H9 (cell line): ENCODE data around the gene KLHL15. TPM values are rescaled to one million over a fixed set of nuclear protein-coding genes. Genes with fewer than 3 reads are reported as not detected.

Source experiments
- DNase-seq: peaks from one replicate; pipeline ENCODE4 v3.0.0-alpha.2; 2017
- H2AFZ ChIP-seq: one replicate; pipeline ENCODE4 v1.6.1; 2013; ENCODE audit warnings: mild to moderate bottlenecking, low read length, control low read depth, moderate library complexity
- H2AK5ac ChIP-seq: 2 replicates; pipeline ENCODE4 v1.6.1; 2013; ENCODE audit warnings: low read length, control low read depth, mixed read lengths; ENCODE audit not compliant: insufficient read length
- H2BK120ac ChIP-seq: one replicate; pipeline ENCODE4 v1.6.1; 2013; ENCODE audit warnings: low read depth, mild to moderate bottlenecking, low read length, control low read depth, inconsistent platforms; ENCODE audit not compliant: poor library complexity, severe bottlenecking
- H2BK12ac ChIP-seq: 2 replicates; pipeline ENCODE4 v1.6.1; 2013; ENCODE audit warnings: low read length, control low read depth, mixed read lengths, low read depth; ENCODE audit not compliant: insufficient read length
- H2BK15ac ChIP-seq: 2 replicates; pipeline ENCODE4 v1.6.1; 2013; ENCODE audit warnings: low read depth, low read length, control low read depth
- H2BK20ac ChIP-seq: one replicate; pipeline ENCODE4 v1.6.1; 2013; ENCODE audit warnings: low read depth, mild to moderate bottlenecking, low read length, control low read depth, inconsistent platforms; ENCODE audit not compliant: poor library complexity, severe bottlenecking
- H2BK5ac ChIP-seq: 2 replicates; pipeline ENCODE4 v1.6.1; 2013; ENCODE audit warnings: low read length, control low read depth, mixed read lengths; ENCODE audit not compliant: insufficient read length
- H3K14ac ChIP-seq: 2 replicates; pipeline ENCODE4 v1.6.1; 2013; ENCODE audit warnings: low read length, control low read depth; ENCODE audit not compliant: insufficient read depth
- H3K18ac ChIP-seq: 2 replicates; pipeline ENCODE4 v1.6.1; 2013; ENCODE audit warnings: low read depth, mild to moderate bottlenecking, mixed read lengths, low read length, control low read depth; ENCODE audit not compliant: insufficient read length
- H3K23ac ChIP-seq: 2 replicates; pipeline ENCODE4 v1.6.1; 2013; ENCODE audit warnings: low read length, control low read depth, mixed read lengths, low read depth; ENCODE audit not compliant: insufficient read length
- H3K23me2 ChIP-seq: 2 replicates; pipeline ENCODE4 v1.6.1; 2013; ENCODE audit warnings: low read depth, mild to moderate bottlenecking, mixed read lengths, low read length, control low read depth; ENCODE audit not compliant: insufficient read length, poor library complexity, severe bottlenecking
- H3K27ac ChIP-seq: 2 replicates; pipeline ENCODE4 v1.5.1; 2013; ENCODE audit warnings: low read length, control low read depth, mixed read lengths, low read depth; ENCODE audit not compliant: insufficient read length
- H3K27me3 ChIP-seq: 2 replicates; pipeline ENCODE4 v1.6.1; 2013; ENCODE audit warnings: low read length, control low read depth, inconsistent platforms; ENCODE audit not compliant: insufficient read depth
- H3K4ac ChIP-seq: 2 replicates; pipeline ENCODE4 v1.6.1; 2013; ENCODE audit warnings: low read depth, mild to moderate bottlenecking, control low read depth, inconsistent platforms, low read length, moderate library complexity
- H3K4me1 ChIP-seq: 2 replicates; pipeline ENCODE4 v1.6.1; 2013; ENCODE audit warnings: low read length, control low read depth, inconsistent platforms; ENCODE audit not compliant: insufficient read depth
- H3K4me2 ChIP-seq: 2 replicates; pipeline ENCODE4 v1.6.1; 2013; ENCODE audit warnings: low read length, control low read depth, mixed read lengths; ENCODE audit not compliant: insufficient read length, insufficient read depth
- H3K56ac ChIP-seq: 2 replicates; pipeline ENCODE4 v1.6.1; 2013; ENCODE audit warnings: low read depth, mild to moderate bottlenecking, mixed read lengths, low read length, control low read depth; ENCODE audit not compliant: insufficient read length
- H3K79me1 ChIP-seq: 2 replicates; pipeline ENCODE4 v1.6.1; 2013; ENCODE audit warnings: low read depth, mild to moderate bottlenecking, moderate library complexity, low read length, control low read depth, inconsistent platforms; ENCODE audit not compliant: insufficient read depth, poor library complexity, severe bottlenecking
- H3K79me2 ChIP-seq: 2 replicates; pipeline ENCODE4 v1.6.1; 2013; ENCODE audit warnings: low read length, control low read depth, inconsistent platforms; ENCODE audit not compliant: insufficient read depth
- H3K9ac ChIP-seq: 2 replicates; pipeline ENCODE4 v1.6.1; 2013; ENCODE audit warnings: low read length, control low read depth, mixed read lengths; ENCODE audit not compliant: insufficient read length; ENCODE audit errors: extremely low read depth
- H3K9me3 ChIP-seq: one replicate; pipeline ENCODE4 v1.6.1; 2013; ENCODE audit warnings: low read depth, low read length, inconsistent platforms; ENCODE audit not compliant: control insufficient read depth
- H3T11ph ChIP-seq: one replicate; pipeline ENCODE4 v1.6.1; 2013; ENCODE audit warnings: mild to moderate bottlenecking, low read length, control low read depth, inconsistent platforms
- H4K20me1 ChIP-seq: one replicate; pipeline ENCODE4 v1.6.1; 2013; ENCODE audit not compliant: control insufficient read depth, insufficient read length, insufficient read depth
- H4K5ac ChIP-seq: 2 replicates; pipeline ENCODE4 v1.6.1; 2013; ENCODE audit warnings: low read depth, mild to moderate bottlenecking, mixed read lengths, low read length, control low read depth; ENCODE audit not compliant: insufficient read length
- H4K8ac ChIP-seq: replicated peaks from 2 replicates; pipeline ENCODE4 v1.6.1; 2013; ENCODE audit warnings: low read length, control low read depth, mixed read lengths, low read depth; ENCODE audit not compliant: insufficient read length
- H4K91ac ChIP-seq: 2 replicates; pipeline ENCODE4 v1.6.1; 2013; ENCODE audit warnings: low read depth, mild to moderate bottlenecking, moderate library complexity, mixed read lengths, low read length, control low read depth; ENCODE audit not compliant: insufficient read length
- H3K27ac Mint-ChIP-seq, 3 experiments: 2 replicates in 2 of 3; 3 replicates in 1 of 3; pipeline ENCODE4 v1.8.0; 2020 to 2021; ENCODE audit warnings: mixed read lengths in 3 of 3, mild to moderate bottlenecking in 1 of 3, moderate library complexity in 1 of 3
- H3K27me3 Mint-ChIP-seq: 2 replicates; pipeline ENCODE4 v1.8.0; 2021; ENCODE audit warnings: low read depth, mild to moderate bottlenecking, moderate library complexity, mixed read lengths
- H3K36me3 Mint-ChIP-seq, 3 experiments: 2 replicates in 2 of 3; 3 replicates in 1 of 3; pipeline ENCODE4 v1.8.0; 2020 to 2021; ENCODE audit warnings: low read depth in 3 of 3, mixed read lengths in 3 of 3; ENCODE audit not compliant: insufficient read depth in 1 of 3
- H3K4me1 Mint-ChIP-seq, 2 experiments: 2 replicates each; pipeline ENCODE4 v1.8.0; 2020; ENCODE audit warnings: mixed read lengths in 2 of 2
- H3K4me3 Mint-ChIP-seq, 2 experiments: 2 replicates in 1 of 2; 3 replicates in 1 of 2; pipeline ENCODE4 v1.8.0; 2020 to 2021; ENCODE audit warnings: mild to moderate bottlenecking in 2 of 2, mixed read lengths in 2 of 2, moderate library complexity in 1 of 2
- H3K9me3 Mint-ChIP-seq, 2 experiments: 2 replicates in 1 of 2; 3 replicates in 1 of 2; pipeline ENCODE4 v1.8.0; 2020; ENCODE audit warnings: mild to moderate bottlenecking in 2 of 2, mixed read lengths in 2 of 2, moderate library complexity in 1 of 2
- WGBS: extraction: QIAGEN DNeasy Blood & Tissue Kit; methylation state at CpG from one replicate; pipeline ENCODE4 v1.1.7; 2013; ENCODE audit warnings: missing lambda C conversion rate, low lambda C conversion rate, mixed read lengths; ENCODE audit not compliant: insufficient read length; ENCODE audit errors: extremely low coverage; 5-methylcytosine and 5-hydroxymethylcytosine counted together
- total RNA-seq: library from RNA; stranded (reverse); gene quantifications from 2 replicates; pipeline ENCODE4 v1.2.1, GENCODE V29; 2021
- TF ChIP-seq, protein P1 (sequence below): fragments of 200-600 bp; sonication (generic); conservative IDR thresholded peaks from 3 replicates; pipeline ENCODE4 v1.8.0; 2021; ENCODE audit warnings: antibody characterized with exemption, mild to moderate bottlenecking

Gene KLHL15
- total RNA-seq, 1 experiment from 2014 or later = 19.0 TPM

DNA sequence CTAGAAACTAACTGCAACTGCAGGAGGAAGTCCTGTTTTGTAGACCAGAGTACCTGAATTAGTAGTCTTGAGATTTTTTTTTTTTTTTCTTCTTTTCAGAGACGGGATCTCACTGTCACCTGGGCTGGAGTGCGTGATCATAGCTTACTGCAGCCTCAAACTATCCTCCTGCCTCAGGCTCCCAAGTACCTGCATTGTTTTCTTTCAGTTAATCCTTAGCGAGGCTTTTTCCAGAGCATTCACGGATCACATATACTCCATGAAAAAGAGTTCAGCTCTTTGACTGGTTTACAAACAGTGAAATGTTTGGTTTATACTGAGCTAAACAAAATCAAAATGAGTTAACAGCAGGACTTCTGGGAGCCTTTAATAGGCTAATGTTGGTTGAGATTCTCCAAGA is 45.8 kb downstream of the KLHL15 start:
- peak overlapping the region; percentile 37 for H3K4me2 ChIP-seq
- H4K5ac ChIP-seq = no peak overlapping the region
- H4K91ac ChIP-seq = no peak overlapping the region
- no peak overlapping the region for H3K56ac ChIP-seq
- H3K9me3 ChIP-seq = no peaks in the 10 kb centered on the region
- H2AFZ ChIP-seq = no peak overlapping the region
- Mint-ChIP-seq H3K36me3 (peaks cover 3 to 12% (median 10%) of the 10 kb centered on the region in 3 experiments; a peak in 6 of 7 replicates), H3K4me3 (no peak overlapping the region; a peak in 2 of 5 replicates), H3K27ac (peak overlapping the region; percentile 38 to 89 (median 79); a peak in 6 of 7 replicates), H3K27me3 (no peaks in the 10 kb centered on the region), H3K4me1 (peaks cover 30 to 42% of the 10 kb centered on the region in 2 experiments), H3K9me3 (no peaks in the 10 kb centered on the region)
- no peaks in the 10 kb centered on the region for H3K79me1 ChIP-seq
- H2BK15ac ChIP-seq = no peak overlapping the region
- no peak for DNase-seq
- H3K9ac ChIP-seq = no peak overlapping the region
- no peak overlapping the region for H3K18ac ChIP-seq
- peaks cover 7% of the 10 kb centered on the region; the same call in 1 of the 2 replicates for H3K4me1 ChIP-seq
- H3K27ac ChIP-seq = no peak overlapping the region
- H2BK12ac ChIP-seq = no peak overlapping the region
- no peak overlapping the region for H2AK5ac ChIP-seq
- WGBS = no CpG with 5 or more reads among the region's 4 CpGs
- H3K79me2 ChIP-seq = no peaks in the 10 kb centered on the region
- no peak overlapping the region for H3K23ac ChIP-seq
- no peak overlapping the region for H3T11ph ChIP-seq
- H4K20me1 ChIP-seq = no peaks in the 10 kb centered on the region
- TF ChIP-seq, protein P1, sequence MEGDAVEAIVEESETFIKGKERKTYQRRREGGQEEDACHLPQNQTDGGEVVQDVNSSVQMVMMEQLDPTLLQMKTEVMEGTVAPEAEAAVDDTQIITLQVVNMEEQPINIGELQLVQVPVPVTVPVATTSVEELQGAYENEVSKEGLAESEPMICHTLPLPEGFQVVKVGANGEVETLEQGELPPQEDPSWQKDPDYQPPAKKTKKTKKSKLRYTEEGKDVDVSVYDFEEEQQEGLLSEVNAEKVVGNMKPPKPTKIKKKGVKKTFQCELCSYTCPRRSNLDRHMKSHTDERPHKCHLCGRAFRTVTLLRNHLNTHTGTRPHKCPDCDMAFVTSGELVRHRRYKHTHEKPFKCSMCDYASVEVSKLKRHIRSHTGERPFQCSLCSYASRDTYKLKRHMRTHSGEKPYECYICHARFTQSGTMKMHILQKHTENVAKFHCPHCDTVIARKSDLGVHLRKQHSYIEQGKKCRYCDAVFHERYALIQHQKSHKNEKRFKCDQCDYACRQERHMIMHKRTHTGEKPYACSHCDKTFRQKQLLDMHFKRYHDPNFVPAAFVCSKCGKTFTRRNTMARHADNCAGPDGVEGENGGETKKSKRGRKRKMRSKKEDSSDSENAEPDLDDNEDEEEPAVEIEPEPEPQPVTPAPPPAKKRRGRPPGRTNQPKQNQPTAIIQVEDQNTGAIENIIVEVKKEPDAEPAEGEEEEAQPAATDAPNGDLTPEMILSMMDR = no peak
- H2BK120ac ChIP-seq = peak overlapping the region; percentile 55
- H3K4ac ChIP-seq = no peak overlapping the region
- H2BK20ac ChIP-seq = no peak overlapping the region
- no peak overlapping the region for H3K14ac ChIP-seq
- H3K27me3 ChIP-seq = no peaks in the 10 kb centered on the region
- no peak overlapping the region for H4K8ac ChIP-seq
- no peaks in the 10 kb centered on the region for H3K23me2 ChIP-seq
- H2BK5ac ChIP-seq = no peak overlapping the region
